Left forelimb (tissue), 1 donor: Measurements from ENCODE around the gene MRPL18.

Source experiments
- DNase-seq: peaks from one replicate; pipeline ENCODE4 v3.0.0-alpha.2; 2018; ENCODE audit warnings: low spot score

Gene MRPL18

GRCh38 chr6:159842035-159842434 is 51.8 kb downstream of the MRPL18 start:
- no peak for DNase-seq

GRCh38 chr6:159844737-159845645 is 54.7 kb downstream of the MRPL18 start:
- no peak for DNase-seq
